Heart right ventricle (tissue), 16 donors: ENCODE measurements around the gene GSK3A. TPM values are rescaled to one million over a fixed set of nuclear protein-coding genes. Genes with fewer than 3 reads are reported as not detected.

Experiments
- ATAC-seq, 8 donors: fragments of 200-7000 bp; cut with Tn5 transposase; one replicate each; pipeline ENCODE4 v1.9.1; 2020; ENCODE audit warnings: mild to moderate bottlenecking in 8 of 8, moderate library complexity in 8 of 8, moderate number of reproducible peaks in 1 of 8
- DNase-seq, 2 donors: peaks; one replicate each; pipeline ENCODE4 v3.0.0-alpha.2; 2020
- H3K27ac ChIP-seq, 10 donors: fragments of 200-600 bp; sonication (generic) in 2 of 10; one replicate each; pipeline versions ENCODE4 v1.5.0 to v1.8.0; 2020 to 2022; ENCODE audit warnings: mild to moderate bottlenecking in 3 of 10
- H3K27me3 ChIP-seq, 7 donors: fragments of 200-600 bp; one replicate each; pipeline ENCODE4 v1.8.0; 2021 to 2022; ENCODE audit warnings: mild to moderate bottlenecking in 2 of 7
- H3K36me3 ChIP-seq, 9 donors: fragments of 200-600 bp; sonication (generic) in 1 of 9; one replicate each; pipeline versions ENCODE4 v1.5.0 to v1.8.0; 2020 to 2022; ENCODE audit warnings: mild to moderate bottlenecking in 2 of 9
- H3K4me1 ChIP-seq, 9 donors: fragments of 200-600 bp; sonication (generic) in 1 of 9; one replicate each; pipeline versions ENCODE4 v1.5.0 to v1.8.0; 2020 to 2022; ENCODE audit warnings: mild to moderate bottlenecking in 4 of 9
- H3K4me3 ChIP-seq, 10 donors: fragments of 200-600 bp; sonication (generic) in 2 of 10; one replicate each; pipeline versions ENCODE4 v1.5.0 to v1.8.0; 2020 to 2022; ENCODE audit warnings: mild to moderate bottlenecking in 7 of 10, moderate library complexity in 2 of 10
- H3K9me3 ChIP-seq, 11 donors: fragments of 200-600 bp in 10 of 11; sonication (generic) in 2 of 11; one replicate each; pipeline versions ENCODE4 v1.5.0 to v1.8.0; 2013 to 2022; ENCODE audit warnings: mild to moderate bottlenecking in 2 of 11, control low read depth in 1 of 11, moderate library complexity in 1 of 11
- WGBS, 2 donors: extraction: QIAGEN DNeasy Blood & Tissue Kit; methylation state at CpG; one replicate each; pipeline ENCODE4 v1.1.7; 2013; ENCODE audit warnings: inconsistent platforms in 1 of 2; 5-methylcytosine and 5-hydroxymethylcytosine counted together
- intact Hi-C, 10 donors: fragments of 100-400 bp; cut with DNase I; formaldehyde crosslinking; loops; one replicate each; pipeline versions ENCODE4 v1.11.1 to v1.14.2; 2022
- polyA plus RNA-seq, 2 donors: library from polyadenylated mRNA; stranded (reverse); fragments of 200-250 nt; gene quantifications; one replicate each; pipeline ENCODE4 v1.2.3, GENCODE V29; 2013
- total RNA-seq, 10 donors: library from RNA; stranded (reverse); fragmentation: NEBNext Ultra II Directional in 3 of 10; extraction: Animal tissue kit (Norgen Biotek cat#: 25700) in 3 of 10; gene quantifications; one replicate each; pipeline versions ENCODE4 v1.2.1 to v1.2.4, GENCODE V29; 2021 to 2023
- TF ChIP-seq, protein P1 (sequence below), 9 donors: fragments of 200-600 bp; sonication (generic) in 2 of 9; IDR thresholded peaks; one replicate each; pipeline versions ENCODE4 v1.5.0 to v1.8.0; 2021 to 2022; ENCODE audit warnings: antibody characterized with exemption in 9 of 9, mild to moderate bottlenecking in 5 of 9, moderate library complexity in 1 of 9
- donor health status: Arrhythmogenic right ventricular cardiomyopathy.
- donor health status: ischemic (EF 13 %, LVEDD 7.1; RV severe dilation, severe dysfunction).
- donor health status: healthy with polysubstance abuse.
- donor health status: DM: no; HTN: yes; CAD: no.
- donor health status: DM: no; HTN: no; CAD: no.
- donor health status: ischemic (EF 25% LVEDD 6.9; RV normal size, moderate dysfunction).
- donor health status: ischemic (EF 25% LVEDD 5.7; RV mildly dilated, moderate dysfunction).
- donor health status: healthy.
- donor health status: DM: yes; HTN: yes; CAD: no.
- donor health status: Ischemic cardiomyopathy.
- donor health status: ischemic (EF 35%, LVEDD 5.7; RV mildly dilated, moderate dysfunction).
- donor health status: nonischemic (EF 11% LVEDD 7.7; RV severe dilation, severe dysfunction).
- donor health status: DM: yes; HTN: yes; CAD: no.
- donor health status: PGD.
- donor health status: ischemic (EF 29% LVEDD 5.4; RV normal size, mild dysfunction).
- donor health status: nonischemic (EF 23%, LVEDD 6.1; RV moderate dilation, normal function).

GSK3A gene
- total and polyA plus RNA-seq, 12 donors, result 31.2 to 51.0 (median 36.4) TPM

DNA sequence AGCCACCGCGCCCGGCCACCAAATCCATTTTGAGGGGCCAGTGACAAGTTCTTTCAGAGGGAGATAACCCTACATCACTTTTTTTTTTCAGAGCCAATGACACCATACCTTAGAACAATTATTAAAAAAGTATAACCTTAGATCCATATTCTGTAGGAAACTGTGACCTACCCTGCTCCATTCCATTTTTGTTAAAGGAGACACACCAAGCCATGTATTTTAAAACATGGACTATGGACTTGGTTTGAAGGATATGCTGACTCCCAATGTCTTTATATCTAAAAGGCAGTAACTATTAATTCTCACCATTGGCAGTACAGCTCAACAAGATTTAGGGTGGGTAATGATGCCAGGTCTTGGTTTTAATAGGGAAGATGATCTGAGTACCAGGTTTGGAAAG is 1.1 kb downstream of the GSK3A start:
- intact Hi-C loops, result loop anchor here in 1 of 10 donors (10.0 kb wide), 1 partner anchor 194 kb away; no protein-coding TSS in a partner anchor
- Histone ChIP-seq H3K36me3 (peaks cover 0 to 43% (median 8%) of the 10 kb centered on the region in 9 donors), H3K4me1 (peaks cover 10 to 56% (median 42%) of the 10 kb centered on the region in 9 donors), H3K27ac (peak overlapping the region in 4 of 10 donors; percentile 84 to 92 (median 90)), H3K9me3 (no peaks in the 10 kb centered on the region), H3K27me3 (no peaks in the 10 kb centered on the region), H3K4me3 (peak overlapping the region in 9 of 10 donors; percentile 76 to 95 (median 87))
- TF ChIP-seq, protein P1, sequence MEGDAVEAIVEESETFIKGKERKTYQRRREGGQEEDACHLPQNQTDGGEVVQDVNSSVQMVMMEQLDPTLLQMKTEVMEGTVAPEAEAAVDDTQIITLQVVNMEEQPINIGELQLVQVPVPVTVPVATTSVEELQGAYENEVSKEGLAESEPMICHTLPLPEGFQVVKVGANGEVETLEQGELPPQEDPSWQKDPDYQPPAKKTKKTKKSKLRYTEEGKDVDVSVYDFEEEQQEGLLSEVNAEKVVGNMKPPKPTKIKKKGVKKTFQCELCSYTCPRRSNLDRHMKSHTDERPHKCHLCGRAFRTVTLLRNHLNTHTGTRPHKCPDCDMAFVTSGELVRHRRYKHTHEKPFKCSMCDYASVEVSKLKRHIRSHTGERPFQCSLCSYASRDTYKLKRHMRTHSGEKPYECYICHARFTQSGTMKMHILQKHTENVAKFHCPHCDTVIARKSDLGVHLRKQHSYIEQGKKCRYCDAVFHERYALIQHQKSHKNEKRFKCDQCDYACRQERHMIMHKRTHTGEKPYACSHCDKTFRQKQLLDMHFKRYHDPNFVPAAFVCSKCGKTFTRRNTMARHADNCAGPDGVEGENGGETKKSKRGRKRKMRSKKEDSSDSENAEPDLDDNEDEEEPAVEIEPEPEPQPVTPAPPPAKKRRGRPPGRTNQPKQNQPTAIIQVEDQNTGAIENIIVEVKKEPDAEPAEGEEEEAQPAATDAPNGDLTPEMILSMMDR (IDR thresholded peaks at IDR 0.05), result no peak
- DNase-seq, result no peak
- 96% methylated on average over 3 of the region's 3 CpGs for WGBS, 2 donors
- ATAC-seq, result no peak

- Histone ChIP-seq H3K27me3 (no peaks in the 10 kb centered on the region), H3K4me1 (peaks cover 2 to 40% (median 27%) of the 10 kb centered on the region in 9 donors), H3K27ac (no peak overlapping the region), H3K9me3 (no peaks in the 10 kb centered on the region), H3K36me3 (peaks cover 0 to 59% (median 20%) of the 10 kb centered on the region in 9 donors), H3K4me3 (no peak overlapping the region)
- WGBS, 2 donors, result 88 to 94% methylated on average over 10 of the region's 10 CpGs
- DNase-seq (no peak), ATAC-seq (no peak)
- intact Hi-C loops, result loop anchor here in 1 of 10 donors (10.0 kb wide), 1 partner anchor 195 kb away; no protein-coding TSS in a partner anchor
- TF ChIP-seq, protein P1 (IDR thresholded peaks at IDR 0.05), result no peak
These were observed 2.7 kb downstream of the GSK3A start for GRCh38 chr19:42239544-42240220.

DNA sequence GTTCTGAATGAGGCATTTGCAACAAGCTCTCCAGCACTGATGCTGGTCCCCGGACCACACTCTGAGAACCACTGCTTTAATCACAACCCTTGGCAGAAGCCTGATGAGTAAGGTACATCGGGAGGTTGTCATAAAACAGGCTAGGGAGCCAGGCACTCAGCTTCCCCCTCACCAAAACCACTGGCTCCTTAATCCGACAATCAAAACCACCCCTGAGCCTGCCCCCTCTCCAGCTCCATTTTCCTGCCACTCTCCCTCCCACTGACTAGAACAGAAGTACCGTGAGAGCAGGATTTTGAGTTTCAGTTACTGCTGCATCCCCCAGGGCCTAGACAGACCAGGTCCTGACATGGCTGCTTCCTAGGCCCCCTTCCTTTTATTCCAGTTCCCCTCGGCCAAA is 7.2 kb downstream of the GSK3A start:
- Histone ChIP-seq H3K4me3 (no peak overlapping the region), H3K27ac (no peak overlapping the region), H3K27me3 (no peaks in the 10 kb centered on the region), H3K9me3 (no peaks in the 10 kb centered on the region), H3K4me1 (peaks cover 0 to 17% (median 1%) of the 10 kb centered on the region in 9 donors), H3K36me3 (peaks cover 0 to 97% (median 62%) of the 10 kb centered on the region in 9 donors)
- WGBS, 2 donors, result 83 to 94% methylated on average over 5 of the region's 5 CpGs
- no peak for ATAC-seq
- intact Hi-C loops, result no loop called here
- DNase-seq, result no peak
- TF ChIP-seq, protein P1 (IDR thresholded peaks at IDR 0.05), result no peak

DNA sequence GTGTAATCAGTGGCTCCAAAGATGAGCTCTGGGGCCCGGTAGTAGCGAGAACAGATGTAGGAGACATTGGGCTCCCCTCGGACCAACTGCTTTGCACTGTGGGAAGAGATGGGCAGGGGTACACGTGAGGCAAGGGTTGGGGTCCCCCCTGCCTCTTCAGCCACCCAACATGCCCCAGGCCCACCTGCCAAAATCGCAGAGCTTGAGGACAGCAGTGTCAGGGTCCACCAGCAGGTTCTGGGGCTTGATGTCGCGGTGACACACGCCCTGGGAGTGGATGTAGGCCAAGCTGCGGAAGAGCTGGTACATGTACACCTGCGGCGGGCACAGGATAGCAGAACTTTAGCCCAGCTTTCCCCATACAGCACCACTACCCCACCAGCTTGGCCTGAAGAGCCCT is 8.0 kb downstream of the GSK3A start:
- TF ChIP-seq, protein P1 (IDR thresholded peaks at IDR 0.05), result no peak
- H3K27ac ChIP-seq, result no peak overlapping the region
- H3K36me3 ChIP-seq, result peaks cover 0 to 97% (median 62%) of the 10 kb centered on the region in 9 donors
- no peaks in the 10 kb centered on the region for H3K27me3 ChIP-seq
- WGBS, 2 donors, result 96% methylated on average over 11 of the region's 11 CpGs
- H3K9me3 ChIP-seq, result no peaks in the 10 kb centered on the region
- H3K4me3 ChIP-seq, result no peak overlapping the region
- no peak for DNase-seq
- H3K4me1 ChIP-seq, result peaks cover 0 to 9% (median 4%) of the 10 kb centered on the region in 9 donors
- intact Hi-C loops, result no loop called here
- ATAC-seq, result no peak
